HFFc6 (cell line): Measurements from ENCODE around the gene TMEM31. TPM values are rescaled to one million over a fixed set of nuclear protein-coding genes. Genes with fewer than 3 reads are reported as not detected.
"Not testable (repeated sequence)": the region's sequence is repeated elsewhere in the genome, so short reads cannot be mapped to it uniquely, and the experiment has no call there.

Experiments
- DNase-seq: peaks from one replicate; pipeline ENCODE4 v3.0.0-alpha.2; 2018
- H3K27ac Mint-ChIP-seq: 2 replicates; pipeline ENCODE4 v1.8.0; 2020; ENCODE audit warnings: mild to moderate bottlenecking, mixed read lengths
- H3K27me3 Mint-ChIP-seq: 2 replicates; pipeline ENCODE4 v1.8.0; 2021; ENCODE audit warnings: mild to moderate bottlenecking, moderate library complexity, mixed read lengths; ENCODE audit not compliant: insufficient read depth
- H3K36me3 Mint-ChIP-seq: 2 replicates; pipeline ENCODE4 v1.8.0; 2021; ENCODE audit warnings: low read depth, mixed read lengths
- H3K4me1 Mint-ChIP-seq: 2 replicates; pipeline ENCODE4 v1.8.0; 2020; ENCODE audit warnings: low read depth, mixed read lengths
- H3K4me3 Mint-ChIP-seq: 2 replicates; pipeline ENCODE4 v1.8.0; 2020; ENCODE audit warnings: mild to moderate bottlenecking, moderate library complexity, mixed read lengths
- H3K9me3 Mint-ChIP-seq: 2 replicates; pipeline ENCODE4 v1.8.0; 2020; ENCODE audit warnings: mild to moderate bottlenecking, mixed read lengths
- total RNA-seq, 6 experiments: library from RNA; stranded (reverse); fragmentation: NEBNext Ultra II Directional; extraction: Animal tissue kit (Norgen Biotek cat#: 25700); gene quantifications; 2 replicates in 1 of 6; 3 replicates in 5 of 6; pipeline ENCODE4 v1.2.3, GENCODE V29; 2021
- TF ChIP-seq, protein P1 (sequence below): fragments of 200-600 bp; sonication (generic); IDR thresholded peaks from 2 replicates; pipeline ENCODE4 v1.5.0; 2021; ENCODE audit warnings: antibody characterized with exemption, mild to moderate bottlenecking

TMEM31 gene
- total RNA-seq, 6 experiments from 2014 or later: not detected

DNA sequence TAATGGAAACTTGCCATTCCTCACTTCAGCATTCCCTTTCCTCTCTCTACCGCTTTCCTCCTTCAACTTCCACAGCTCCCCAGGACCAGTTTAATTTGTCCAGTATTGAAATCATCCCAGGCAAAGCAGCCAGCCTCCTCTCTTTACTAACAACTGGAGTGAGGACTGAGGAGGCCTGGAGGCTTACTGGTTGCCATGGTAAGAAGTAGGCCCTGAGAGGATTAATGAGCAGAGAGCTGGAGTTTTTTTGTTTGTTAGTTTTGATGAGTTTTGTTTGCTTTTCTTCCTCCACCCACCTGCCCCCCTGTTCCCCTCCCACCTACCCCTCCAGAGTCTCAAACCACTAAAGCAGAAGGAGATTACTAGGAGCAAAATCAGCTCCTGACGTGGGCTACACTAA lies 36.5 kb downstream of the TMEM31 start:
- Mint-ChIP-seq H3K27me3 (peaks cover 7% of the 10 kb centered on the region), H3K4me3 (no peak overlapping the region), H3K36me3 (no peaks in the 10 kb centered on the region), H3K27ac (no peak overlapping the region), H3K4me1 (no peaks in the 10 kb centered on the region), H3K9me3 (no peaks in the 10 kb centered on the region)
- TF ChIP-seq, protein P1, sequence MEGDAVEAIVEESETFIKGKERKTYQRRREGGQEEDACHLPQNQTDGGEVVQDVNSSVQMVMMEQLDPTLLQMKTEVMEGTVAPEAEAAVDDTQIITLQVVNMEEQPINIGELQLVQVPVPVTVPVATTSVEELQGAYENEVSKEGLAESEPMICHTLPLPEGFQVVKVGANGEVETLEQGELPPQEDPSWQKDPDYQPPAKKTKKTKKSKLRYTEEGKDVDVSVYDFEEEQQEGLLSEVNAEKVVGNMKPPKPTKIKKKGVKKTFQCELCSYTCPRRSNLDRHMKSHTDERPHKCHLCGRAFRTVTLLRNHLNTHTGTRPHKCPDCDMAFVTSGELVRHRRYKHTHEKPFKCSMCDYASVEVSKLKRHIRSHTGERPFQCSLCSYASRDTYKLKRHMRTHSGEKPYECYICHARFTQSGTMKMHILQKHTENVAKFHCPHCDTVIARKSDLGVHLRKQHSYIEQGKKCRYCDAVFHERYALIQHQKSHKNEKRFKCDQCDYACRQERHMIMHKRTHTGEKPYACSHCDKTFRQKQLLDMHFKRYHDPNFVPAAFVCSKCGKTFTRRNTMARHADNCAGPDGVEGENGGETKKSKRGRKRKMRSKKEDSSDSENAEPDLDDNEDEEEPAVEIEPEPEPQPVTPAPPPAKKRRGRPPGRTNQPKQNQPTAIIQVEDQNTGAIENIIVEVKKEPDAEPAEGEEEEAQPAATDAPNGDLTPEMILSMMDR: no peak
- no peak for DNase-seq

DNA sequence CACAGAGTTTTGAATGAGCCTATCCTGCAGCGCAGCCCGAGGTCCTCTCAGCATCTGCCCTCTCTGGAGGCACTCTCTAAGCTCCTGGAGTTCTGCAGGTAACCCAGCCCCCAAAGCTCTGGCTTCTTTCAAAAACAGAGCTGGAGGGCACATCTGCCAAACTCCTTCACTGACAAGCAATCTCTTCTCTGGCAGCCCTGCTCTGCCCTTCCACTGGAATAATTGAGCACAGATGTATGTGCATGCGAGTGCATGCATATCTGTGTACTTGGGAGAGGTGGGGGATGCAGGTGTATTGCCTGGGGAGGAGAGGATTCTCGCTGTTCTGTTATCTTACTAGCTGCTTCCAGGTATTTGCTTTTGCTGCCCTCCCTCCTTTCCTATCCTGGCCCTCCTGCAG lies 43.7 kb downstream of the TMEM31 start:
- DNase-seq: no peak
- H3K9me3 Mint-ChIP-seq: peaks cover 6% of the 10 kb centered on the region; the same call in 1 of the 2 replicates
- H3K27ac Mint-ChIP-seq: no peak overlapping the region
- TF ChIP-seq, protein P1: no peak
- peaks cover 16% of the 10 kb centered on the region for H3K27me3 Mint-ChIP-seq
- H3K4me3 Mint-ChIP-seq: no peak overlapping the region
- H3K4me1 Mint-ChIP-seq: no peaks in the 10 kb centered on the region
- peaks cover 6% of the 10 kb centered on the region; the same call in 1 of the 2 replicates for H3K36me3 Mint-ChIP-seq

DNA sequence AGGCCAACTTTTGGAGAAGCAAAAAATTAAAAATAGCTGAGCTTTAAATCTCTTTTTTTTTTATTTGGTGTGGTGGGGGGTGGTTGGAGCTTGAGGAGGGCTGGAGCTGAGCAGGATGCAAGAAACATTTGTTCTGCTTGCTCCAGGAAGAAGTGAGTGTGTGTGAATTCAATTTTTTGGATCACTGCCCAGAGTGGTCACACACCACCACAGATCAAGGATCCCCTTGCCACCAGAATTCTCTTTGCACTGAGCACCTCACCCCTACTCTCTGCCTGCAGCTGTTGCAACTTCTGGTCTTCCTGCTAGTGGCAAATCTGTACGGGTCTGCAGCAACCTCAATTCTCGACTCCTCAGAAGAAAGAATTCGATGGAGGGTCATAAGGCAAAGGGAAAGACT lies 46.0 kb downstream of the TMEM31 start:
- H3K27ac Mint-ChIP-seq: no peak overlapping the region
- TF ChIP-seq, protein P1: no peak
- no peak for DNase-seq
- peaks cover 6% of the 10 kb centered on the region; the same call in 1 of the 2 replicates for H3K36me3 Mint-ChIP-seq
- H3K4me1 Mint-ChIP-seq: no peaks in the 10 kb centered on the region
- H3K27me3 Mint-ChIP-seq: peaks cover 12% of the 10 kb centered on the region; the same call in 1 of the 2 replicates
- H3K9me3 Mint-ChIP-seq: peaks cover 6% of the 10 kb centered on the region; the same call in 1 of the 2 replicates
- no peak overlapping the region for H3K4me3 Mint-ChIP-seq

DNA sequence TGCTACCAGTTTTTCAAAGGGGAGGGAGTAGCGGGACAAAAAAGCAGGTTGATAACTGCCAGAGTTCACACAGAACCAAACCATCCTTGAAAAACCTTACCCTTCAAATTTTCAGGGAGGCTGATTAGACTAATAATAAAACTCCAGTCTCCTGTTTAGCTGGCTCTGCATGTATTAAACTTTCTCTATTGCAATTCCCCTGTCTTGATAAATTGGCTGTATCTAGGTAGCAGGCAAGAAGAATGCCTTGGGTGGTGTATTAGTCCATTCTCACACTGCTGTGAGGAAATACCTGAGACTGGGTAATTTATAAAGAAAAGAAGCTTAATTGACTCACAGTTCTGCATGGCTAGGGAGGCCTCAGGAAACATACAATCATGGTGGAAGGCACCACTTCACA lies 47.8 kb downstream of the TMEM31 start:
- H3K36me3 Mint-ChIP-seq: peaks cover 6% of the 10 kb centered on the region; the same call in 1 of the 2 replicates
- H3K27me3 Mint-ChIP-seq: peaks cover 7% of the 10 kb centered on the region
- TF ChIP-seq, protein P1: no peak
- H3K27ac Mint-ChIP-seq: no peak overlapping the region
- H3K4me3 Mint-ChIP-seq: no peak overlapping the region
- no peak for DNase-seq
- peaks cover 7% of the 10 kb centered on the region for H3K4me1 Mint-ChIP-seq
- peaks cover 6% of the 10 kb centered on the region; the same call in 1 of the 2 replicates for H3K9me3 Mint-ChIP-seq

DNA sequence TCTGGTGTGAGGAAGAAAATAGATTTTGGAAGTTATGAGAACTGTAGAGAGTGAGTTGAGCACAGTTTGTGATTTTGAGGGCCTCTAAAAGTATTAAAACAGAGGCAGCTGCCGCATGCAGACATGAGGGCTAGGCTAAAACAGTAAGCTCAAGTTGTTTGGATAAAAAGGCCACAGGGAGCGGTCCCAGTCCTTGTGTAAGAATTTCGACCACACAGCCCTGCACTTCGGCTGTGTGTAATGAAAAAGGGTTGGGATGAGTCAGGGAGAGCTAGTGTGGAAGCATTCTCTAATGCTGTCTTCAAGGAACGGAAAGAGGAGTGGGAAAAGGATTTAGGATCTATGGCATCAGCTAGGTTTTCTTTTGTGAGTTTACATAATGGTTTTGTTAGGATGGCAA lies 52.8 kb downstream of the TMEM31 start:
- H3K36me3 Mint-ChIP-seq, H3K27ac Mint-ChIP-seq, H3K4me3 Mint-ChIP-seq, H3K9me3 Mint-ChIP-seq, H3K27me3 Mint-ChIP-seq: not testable (repeated sequence)
- H3K4me1 Mint-ChIP-seq: peaks cover 11% of the 10 kb centered on the region
- DNase-seq: peak; percentile 19

Other genes with a start within 250 kb of the TMEM31 start
- under 1 TPM in 4 of 6 experiments, not detected in 2; 0.11 to 0.15 (median 0.13) TPM for gene RAB40A, start 191.4 kb upstream of the TMEM31 start, total RNA-seq
- 100 to 1,000 TPM in 5 of 6 experiments, 10 to 100 TPM in 1; 92.4 to 119 (median 118) TPM for gene TCEAL4, start 125.4 kb upstream of the TMEM31 start, total RNA-seq
- gene TCEAL3, start 102.9 kb upstream of the TMEM31 start, total RNA-seq: 10 to 100 TPM; 54.3 to 75.5 (median 62.7) TPM
- gene TCEAL1, start 81.9 kb upstream of the TMEM31 start, total RNA-seq: 10 to 100 TPM; 33.4 to 36.8 (median 35.9) TPM
- gene MORF4L2, start 24.2 kb upstream of the TMEM31 start, total RNA-seq: 100 to 1,000 TPM; 529 to 650 (median 569) TPM
- 1 to 10 TPM in 1 of 6 experiments, under 1 TPM in 5; 0.12 to 1.2 (median 0.50) TPM for gene PLP1, start 65.9 kb downstream of the TMEM31 start, total RNA-seq
- gene RAB9B, start 121.3 kb downstream of the TMEM31 start, total RNA-seq: under 1 TPM; 0.14 to 0.40 (median 0.25) TPM